MCF 10A (cell line): ENCODE measurements around the gene YDJC. TPM values are rescaled to one million over a fixed set of nuclear protein-coding genes. Genes with fewer than 3 reads are reported as not detected.
"Not testable (repeated sequence)": the region's sequence is repeated elsewhere in the genome, so short reads cannot be mapped to it uniquely, and the experiment has no call there.

Experiments
- BruUV-seq: library from RNA; stranded (reverse); fragments of 400-500 nt; replicated peaks from 2 replicates; lab custom pipeline; 2021; lab: Mats Ljungman, UMichigan
- CTCF ChIA-PET: fragments of 300-600 bp; sonication (Branson Sonifier 250); formaldehyde crosslinking; extraction: SDS; loops from one replicate; lab custom pipeline; 2021; ENCODE audit warnings: antibody characterized with exemption, inconsistent platforms; lab: Yijun Ruan, JAX
- POLR2A ChIA-PET: fragments of 300-600, 350-650 bp; sonication (Branson Sonifier 250); formaldehyde crosslinking; extraction: SDS; loops from one replicate; lab custom pipeline; 2020; ENCODE audit warnings: antibody characterized with exemption, inconsistent platforms; lab: Yijun Ruan, JAX
- DNase-seq: peaks from one replicate; pipeline ENCODE4 v3.0.0-alpha.2; 2018; ENCODE audit not compliant: unreplicated experiment
- H3K27ac Mint-ChIP-seq: one replicate; pipeline ENCODE4 v1.8.0; 2022; ENCODE audit warnings: mild to moderate bottlenecking, low read depth, mixed read lengths; ENCODE audit not compliant: unreplicated experiment
- H3K27me3 Mint-ChIP-seq: one replicate; pipeline ENCODE4 v1.8.0; 2022; ENCODE audit warnings: mixed read lengths; ENCODE audit not compliant: insufficient read depth, unreplicated experiment
- H3K36me3 Mint-ChIP-seq: one replicate; pipeline ENCODE4 v1.8.0; 2022; ENCODE audit warnings: mild to moderate bottlenecking, moderate library complexity, mixed read lengths; ENCODE audit not compliant: insufficient read depth, unreplicated experiment
- H3K4me1 Mint-ChIP-seq: one replicate; pipeline ENCODE4 v1.8.0; 2022; ENCODE audit warnings: mixed read lengths; ENCODE audit not compliant: insufficient read depth, unreplicated experiment
- H3K4me3 Mint-ChIP-seq: one replicate; pipeline ENCODE4 v1.8.0; 2022; ENCODE audit warnings: mild to moderate bottlenecking, moderate library complexity, mixed read lengths; ENCODE audit not compliant: unreplicated experiment
- H3K9me3 Mint-ChIP-seq: one replicate; pipeline ENCODE4 v1.8.0; 2022; ENCODE audit warnings: mixed read lengths; ENCODE audit not compliant: unreplicated experiment
- intact Hi-C: fragments of 100-400 bp; cut with micrococcal nuclease; formaldehyde crosslinking; loops from 2 replicates; pipeline ENCODE4 v1.14.1; 2022
- total RNA-seq: library from RNA; stranded (reverse); gene quantifications from 2 replicates; pipeline ENCODE4 v1.2.3, GENCODE V29; 2022
- TF ChIP-seq, protein P1 (sequence below): fragments of 200-600 bp; IDR thresholded peaks from one replicate; pipeline ENCODE4 v1.8.0; 2022; ENCODE audit warnings: antibody characterized with exemption, mild to moderate bottlenecking; ENCODE audit not compliant: unreplicated experiment

YDJC gene
- total RNA-seq, 1 experiment from 2014 or later = 83.5 TPM

- TSS peak; percentile 93 for BruUV-seq
- TF ChIP-seq, protein P1, sequence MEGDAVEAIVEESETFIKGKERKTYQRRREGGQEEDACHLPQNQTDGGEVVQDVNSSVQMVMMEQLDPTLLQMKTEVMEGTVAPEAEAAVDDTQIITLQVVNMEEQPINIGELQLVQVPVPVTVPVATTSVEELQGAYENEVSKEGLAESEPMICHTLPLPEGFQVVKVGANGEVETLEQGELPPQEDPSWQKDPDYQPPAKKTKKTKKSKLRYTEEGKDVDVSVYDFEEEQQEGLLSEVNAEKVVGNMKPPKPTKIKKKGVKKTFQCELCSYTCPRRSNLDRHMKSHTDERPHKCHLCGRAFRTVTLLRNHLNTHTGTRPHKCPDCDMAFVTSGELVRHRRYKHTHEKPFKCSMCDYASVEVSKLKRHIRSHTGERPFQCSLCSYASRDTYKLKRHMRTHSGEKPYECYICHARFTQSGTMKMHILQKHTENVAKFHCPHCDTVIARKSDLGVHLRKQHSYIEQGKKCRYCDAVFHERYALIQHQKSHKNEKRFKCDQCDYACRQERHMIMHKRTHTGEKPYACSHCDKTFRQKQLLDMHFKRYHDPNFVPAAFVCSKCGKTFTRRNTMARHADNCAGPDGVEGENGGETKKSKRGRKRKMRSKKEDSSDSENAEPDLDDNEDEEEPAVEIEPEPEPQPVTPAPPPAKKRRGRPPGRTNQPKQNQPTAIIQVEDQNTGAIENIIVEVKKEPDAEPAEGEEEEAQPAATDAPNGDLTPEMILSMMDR = peak; percentile 40
- peak; percentile 63 for DNase-seq
- intact Hi-C loops = no loop called here
- Mint-ChIP-seq H3K36me3 (peaks cover 32% of the 10 kb centered on the region), H3K4me1 (peaks cover 13% of the 10 kb centered on the region), H3K4me3 (peak overlapping the region; percentile 76), H3K27ac (peak overlapping the region; percentile 83), H3K27me3 (no peaks in the 10 kb centered on the region), H3K9me3 (no peaks in the 10 kb centered on the region)
- ChIA-PET POLR2A (interaction anchor here (0.6 to 4.6 kb wide), 13 partner anchors 11 to 1126 kb away, joined by 3 to 80 read pairs (median 4); partner anchors contain the start of genes PPIL2 and YDJC), CTCF (interaction anchor here (0.6 to 3.8 kb wide), 6 partner anchors 11 to 187 kb away, joined by 3 to 69 read pairs (median 4); partner anchors contain the start of genes CCDC116 and YDJC)
Measured at GRCh38 chr22:21641417-21641788, 11.6 kb upstream of the YDJC start.

DNA sequence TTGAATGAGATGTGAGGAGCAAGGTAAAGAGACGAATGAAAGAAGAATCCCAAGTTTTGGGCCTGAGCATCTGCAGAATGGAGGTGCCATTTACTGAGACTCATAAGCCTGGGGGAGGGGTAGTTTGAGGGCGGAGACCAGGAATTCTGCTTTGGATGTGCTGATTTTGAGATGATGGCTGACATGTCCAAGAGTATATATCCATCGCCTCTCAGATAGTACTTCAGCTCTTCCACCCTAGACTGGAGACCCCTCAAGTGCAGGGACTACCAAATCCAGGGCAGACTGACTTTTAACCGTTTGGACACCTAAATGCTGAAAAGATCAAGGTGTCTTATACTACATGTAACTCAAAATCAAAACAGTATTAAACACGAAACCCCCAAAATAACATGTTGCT is 11.0 kb upstream of the YDJC start:
- BruUV-seq = no TSS peak
- Mint-ChIP-seq H3K4me3 (peak overlapping the region; percentile 76), H3K4me1 (peaks cover 13% of the 10 kb centered on the region), H3K9me3 (no peaks in the 10 kb centered on the region), H3K27me3 (no peaks in the 10 kb centered on the region), H3K27ac (peak overlapping the region; percentile 83), H3K36me3 (peaks cover 26% of the 10 kb centered on the region)
- DNase-seq = no peak
- TF ChIP-seq, protein P1 = no peak
- intact Hi-C loops = no loop called here
- ChIA-PET POLR2A (interaction anchor here (0.6 to 4.6 kb wide), 6 partner anchors 11 to 74 kb away, joined by 3 to 80 read pairs (median 10); partner anchors contain the start of gene YDJC), CTCF (interaction anchor here (0.6 to 3.8 kb wide), 6 partner anchors 11 to 187 kb away, joined by 3 to 69 read pairs (median 4); partner anchors contain the start of genes CCDC116 and YDJC)

DNA sequence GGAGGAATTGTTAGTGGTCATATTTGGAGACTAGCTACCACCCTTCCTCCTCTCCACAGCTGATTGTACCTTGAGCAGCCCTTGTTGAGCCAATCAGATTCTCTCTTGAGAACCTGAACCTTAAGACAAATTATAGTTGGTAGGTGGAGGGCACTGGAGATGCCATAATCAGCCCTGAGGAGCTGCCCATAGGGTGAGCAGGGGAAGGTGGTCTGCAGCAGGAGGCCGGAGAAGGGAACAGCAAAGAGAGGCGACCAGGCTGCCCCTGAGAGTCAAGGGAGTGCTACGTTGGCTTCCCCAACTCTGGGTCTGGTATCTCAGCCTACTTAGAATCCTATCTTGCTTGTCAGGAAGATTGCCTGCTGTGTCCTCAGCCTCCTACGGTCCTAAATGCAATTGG is 9.5 kb upstream of the YDJC start:
- Mint-ChIP-seq H3K4me1 (peaks cover 13% of the 10 kb centered on the region), H3K4me3 (no peak overlapping the region), H3K9me3 (no peaks in the 10 kb centered on the region), H3K36me3 (peaks cover 15% of the 10 kb centered on the region), H3K27ac (no peak overlapping the region), H3K27me3 (no peaks in the 10 kb centered on the region)
- TF ChIP-seq, protein P1 = no peak
- POLR2A ChIA-PET = interaction anchor here (4.6 kb wide), 1 partner anchor 10 kb away, joined by 80 read pairs; the partner anchor contains the start of gene YDJC
- DNase-seq = no peak
- BruUV-seq = no TSS peak
- CTCF ChIA-PET = interaction anchor here (0.8 to 2.0 kb wide), 2 partner anchors 9 to 30 kb away, joined by 4 to 10 read pairs; partner anchors contain the start of gene YDJC
- intact Hi-C loops = no loop called here

GRCh38 chr22:21637450-21637849 is 7.6 kb upstream of the YDJC start:
- H3K9me3 Mint-ChIP-seq = not testable (repeated sequence)
- CTCF ChIA-PET = interaction anchor here (1.8 kb wide), 1 partner anchor 10 kb away, joined by 7 read pairs; no protein-coding TSS in a partner anchor

More at GRCh38 chr22:21637450-21637849, 7.6 kb upstream of the YDJC start:
- BruUV-seq, H3K4me1 Mint-ChIP-seq, DNase-seq, POLR2A ChIA-PET, intact Hi-C loops, H3K36me3 Mint-ChIP-seq, H3K27ac Mint-ChIP-seq, H3K27me3 Mint-ChIP-seq, H3K4me3 Mint-ChIP-seq: not testable (repeated sequence)
